Hypothalamus (tissue), 51 donors: ENCODE measurements around the gene C6orf136.

Source experiments
- DNase-seq, 51 donors: peaks; one replicate each; lab custom pipeline; 2025; lab: John Stamatoyannopoulos, UW

Gene C6orf136, protein sequence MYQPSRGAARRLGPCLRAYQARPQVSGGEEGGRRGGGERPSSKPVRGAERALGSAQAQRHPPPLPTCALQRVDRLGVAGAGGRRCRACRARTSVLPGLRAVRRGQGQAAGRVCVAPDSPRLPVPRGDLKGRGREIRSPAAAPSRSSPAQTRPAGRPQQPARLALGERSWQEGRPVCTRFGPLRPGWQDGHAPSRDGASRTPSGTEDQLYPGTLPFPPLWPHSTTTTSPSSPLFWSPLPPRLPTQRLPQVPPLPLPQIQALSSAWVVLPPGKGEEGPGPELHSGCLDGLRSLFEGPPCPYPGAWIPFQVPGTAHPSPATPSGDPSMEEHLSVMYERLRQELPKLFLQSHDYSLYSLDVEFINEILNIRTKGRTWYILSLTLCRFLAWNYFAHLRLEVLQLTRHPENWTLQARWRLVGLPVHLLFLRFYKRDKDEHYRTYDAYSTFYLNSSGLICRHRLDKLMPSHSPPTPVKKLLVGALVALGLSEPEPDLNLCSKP

DNA sequence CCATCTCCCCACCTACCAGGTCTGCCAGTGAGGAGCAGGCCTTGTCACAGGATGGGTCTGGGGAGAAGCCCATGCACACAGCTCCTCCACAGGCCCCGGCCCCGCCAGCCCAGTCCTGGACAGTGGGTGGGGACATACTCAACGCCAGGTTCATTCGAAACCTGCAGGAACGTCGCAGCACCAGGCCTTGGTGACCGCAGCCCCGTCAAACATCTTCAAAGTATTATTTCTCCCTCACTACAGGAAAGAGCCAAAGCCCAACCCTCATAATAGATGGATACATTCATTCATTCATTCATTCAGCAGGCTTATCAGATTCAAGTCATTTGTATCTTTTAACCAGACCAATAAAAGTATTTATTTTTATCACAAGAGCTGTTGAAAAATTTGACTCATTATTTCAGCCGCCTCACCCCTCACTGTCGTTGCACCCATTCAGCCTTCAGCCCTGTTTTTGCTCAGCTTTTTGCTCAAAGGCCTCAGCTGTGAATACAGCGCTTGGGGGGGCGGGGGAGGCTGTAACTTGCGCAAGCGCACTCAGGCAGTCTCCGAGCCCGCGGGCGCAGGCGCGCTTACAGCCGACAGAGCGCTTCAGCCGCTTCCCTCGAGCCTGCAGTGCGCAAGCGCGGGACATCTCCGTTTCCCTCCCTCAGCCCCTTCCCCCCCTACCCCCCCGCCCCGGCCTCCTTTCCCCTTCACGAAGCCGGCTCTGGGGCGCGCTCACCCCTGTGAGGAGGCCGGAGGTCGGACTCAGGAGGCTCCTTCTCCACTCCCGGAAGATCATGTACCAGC, at the start of gene C6orf136:
Gene C6orf136, plus strand, starts transcription at position 684 of the 792 bp plus-strand sequence. Its CDS starts 99 bp downstream, at position 783.
- peak; percentile 68 to 96 (median 88) for DNase-seq

DNA sequence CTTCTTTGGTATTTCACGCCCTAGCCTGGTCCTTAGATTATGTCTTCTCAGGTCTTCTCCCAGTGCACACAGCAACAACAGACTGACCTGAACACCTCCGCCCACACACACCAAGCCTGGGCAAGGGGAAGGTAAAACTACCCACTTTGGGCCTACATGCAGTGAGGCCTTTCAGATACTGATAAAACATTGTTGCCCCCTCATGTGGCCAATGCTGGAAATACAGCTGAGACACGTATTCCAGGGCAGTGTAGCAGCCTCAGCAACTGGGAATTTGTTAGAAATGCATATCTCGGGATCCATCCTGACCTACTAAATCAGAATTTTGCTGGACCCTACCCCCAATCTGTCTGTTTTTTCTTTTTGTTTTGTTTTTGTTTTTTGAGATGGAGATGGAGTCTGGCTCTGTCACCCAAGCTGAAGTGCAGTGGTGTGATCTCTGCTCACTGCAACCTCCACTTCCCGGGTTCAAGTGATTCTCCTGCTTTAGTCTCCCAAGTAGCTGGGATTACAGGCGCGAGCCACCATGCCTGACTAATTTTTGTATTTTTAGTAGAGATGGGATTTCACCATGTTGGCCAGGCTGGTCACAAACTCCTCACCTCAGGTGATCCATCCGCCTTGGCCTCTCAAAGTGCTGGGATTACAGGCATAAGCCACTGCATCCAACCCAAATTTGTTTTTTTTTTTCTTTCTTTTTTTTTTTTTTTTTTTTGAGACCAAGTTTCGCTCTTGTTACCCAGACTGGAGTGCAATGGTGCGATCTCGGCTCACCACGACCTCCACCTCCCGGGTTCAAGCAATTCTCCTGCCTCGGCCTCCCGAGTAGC, 49.4 kb upstream of the C6orf136 start:
- peak in 35 of 51 donors; percentile 1 to 77 (median 36) for DNase-seq

DNA sequence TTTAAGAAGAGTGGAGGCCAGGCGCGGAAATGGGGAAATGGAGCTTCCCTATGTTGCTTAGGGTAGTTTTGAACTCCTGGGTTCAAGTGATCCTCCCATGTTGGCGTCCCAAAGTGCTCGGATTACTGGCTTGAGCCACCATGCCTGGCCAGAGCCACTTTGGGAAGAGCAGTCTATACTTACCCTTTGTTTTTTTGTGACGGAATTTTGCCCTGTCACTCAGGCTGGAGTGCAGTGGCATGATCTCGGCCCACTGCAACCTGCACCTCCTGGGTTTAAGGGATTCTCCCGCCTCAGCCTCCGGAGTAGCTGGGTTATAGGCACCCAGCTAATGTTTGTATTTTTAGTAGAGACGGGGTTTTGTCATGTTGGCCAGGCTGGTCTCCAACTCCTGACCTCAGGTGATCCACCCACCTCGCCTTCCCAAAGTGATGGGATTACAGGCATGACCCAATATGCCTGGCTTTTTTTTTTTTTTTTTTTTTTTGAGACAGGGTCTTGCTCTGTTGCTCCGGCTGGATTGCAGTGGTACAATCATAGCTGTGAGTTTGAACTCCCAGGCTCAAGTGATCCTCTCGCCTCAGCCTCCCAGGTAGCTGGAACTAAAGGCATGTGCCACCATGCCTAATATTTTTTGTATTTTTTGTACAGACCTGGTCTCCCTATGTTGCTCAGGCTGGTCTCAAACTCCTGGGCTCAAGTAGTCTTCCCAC, 47.9 kb upstream of the C6orf136 start:
- DNase-seq: no peak

DNA sequence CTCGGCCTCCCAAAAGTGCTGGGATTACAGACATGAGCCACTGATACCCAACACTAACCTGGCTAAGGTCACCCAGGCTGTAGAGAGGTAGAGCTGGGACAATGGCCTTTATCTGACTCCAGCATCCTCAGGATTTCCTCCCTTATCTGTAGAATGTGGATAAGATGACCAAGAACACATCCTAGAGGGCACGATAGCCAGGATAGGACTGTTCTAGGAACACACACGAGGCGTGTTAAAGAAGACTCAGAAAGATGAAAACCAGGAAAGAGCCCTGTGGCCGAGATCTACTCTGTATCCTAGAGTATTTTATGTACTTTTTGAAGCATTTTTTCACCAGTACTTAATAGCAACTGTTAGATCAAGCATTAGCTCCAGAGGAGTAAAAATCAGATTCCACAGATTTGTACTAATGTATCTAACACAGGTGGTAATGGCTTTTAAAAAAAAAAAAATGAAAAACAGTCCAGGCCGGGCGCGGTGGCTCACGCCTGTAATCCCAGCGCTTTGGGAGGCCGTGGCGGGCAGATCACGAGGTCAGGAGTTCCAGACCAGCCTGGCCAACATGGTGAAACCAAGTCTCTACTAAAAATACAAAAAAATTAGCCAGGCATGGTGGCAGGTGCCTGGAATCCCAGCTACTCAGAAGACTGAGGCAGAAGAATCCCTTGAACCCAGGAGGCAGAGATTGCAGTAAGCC, 47.2 kb upstream of the C6orf136 start:
- DNase-seq: no peak

DNA sequence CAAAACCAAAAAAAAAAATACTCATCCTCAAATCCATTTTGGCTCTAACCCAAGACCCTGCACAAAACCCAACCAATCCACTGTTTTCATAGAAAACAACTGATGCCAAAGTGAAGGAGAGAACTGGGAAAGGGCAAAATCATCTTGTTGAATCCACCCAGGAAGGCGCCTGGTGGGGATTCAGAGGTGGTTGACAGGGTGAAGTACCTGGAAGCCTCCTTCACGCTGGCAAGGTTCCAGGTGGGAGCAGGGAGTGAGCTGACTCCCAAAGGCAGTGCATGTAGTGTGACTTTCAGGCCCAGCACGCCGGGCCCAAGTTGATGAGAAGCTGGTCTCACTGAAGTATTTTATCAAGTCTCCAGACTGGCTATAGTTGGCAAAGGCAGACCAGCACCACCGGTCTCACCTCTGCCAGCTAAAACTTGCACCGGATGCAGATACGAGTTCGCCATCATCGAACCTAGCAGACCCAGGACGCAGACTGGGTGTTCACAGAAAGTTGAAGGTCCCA, 46.4 kb upstream of the C6orf136 start:
- DNase-seq: peak in 3 of 51 donors; percentile 1 to 17 (median 8)

DNA sequence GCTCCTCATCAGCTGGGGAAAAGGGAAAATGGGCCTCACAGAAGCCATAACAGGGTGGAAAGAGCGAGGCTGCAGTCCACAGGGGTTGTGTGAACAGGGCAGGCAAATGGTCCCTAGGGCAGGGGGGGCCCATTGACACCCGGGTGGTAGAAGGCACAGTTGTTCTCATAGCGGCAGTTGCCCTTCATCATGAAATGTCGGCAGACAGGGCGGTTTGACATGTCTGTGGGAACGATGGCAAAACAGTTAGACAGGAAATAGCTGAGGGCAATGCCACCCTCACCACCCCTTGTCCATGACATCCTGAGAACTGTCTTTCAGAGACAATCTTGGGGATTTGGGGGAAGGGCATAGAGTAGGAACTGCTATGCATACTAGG, 45.5 kb upstream of the C6orf136 start:
- DNase-seq: no peak

DNA sequence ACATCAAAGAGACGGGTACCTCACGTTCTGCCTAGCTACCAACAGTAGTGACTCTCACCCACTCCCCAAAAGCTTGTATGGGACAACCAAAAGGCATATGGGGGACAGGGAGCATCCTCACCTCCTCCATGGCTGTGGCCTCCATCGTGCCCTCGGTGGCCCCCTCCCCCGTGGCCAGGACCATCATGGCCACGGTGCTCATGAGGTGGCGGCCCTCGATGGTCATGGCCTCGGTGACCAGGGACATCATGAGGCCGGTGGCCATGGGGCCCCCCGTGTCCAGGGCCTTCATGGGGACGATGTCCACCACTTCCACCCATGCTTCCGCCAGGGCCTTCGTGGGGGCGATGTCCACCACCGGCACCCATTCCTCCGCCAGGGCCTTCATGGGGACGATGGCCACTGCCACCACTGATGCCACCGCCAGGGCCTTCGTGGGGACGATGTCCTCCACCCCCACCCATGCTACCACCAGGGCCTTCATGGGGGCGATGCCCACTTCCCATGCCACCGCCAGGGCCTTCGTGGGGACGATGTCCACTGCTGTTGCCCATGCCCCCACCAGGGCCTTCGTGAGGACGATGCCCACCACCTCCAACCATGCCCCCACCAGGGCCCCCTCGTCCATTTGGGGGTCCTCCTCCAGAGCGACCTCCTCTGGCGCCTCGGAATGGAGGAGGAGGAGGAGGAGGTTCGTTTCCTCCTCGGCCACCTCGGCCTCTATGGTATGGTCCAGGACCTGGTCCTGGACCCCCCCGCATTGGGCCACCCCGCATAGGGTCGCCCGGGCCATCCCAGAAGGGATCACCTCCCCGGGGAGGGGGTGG, 44.9 kb upstream of the C6orf136 start:
- no peak for DNase-seq

DNA sequence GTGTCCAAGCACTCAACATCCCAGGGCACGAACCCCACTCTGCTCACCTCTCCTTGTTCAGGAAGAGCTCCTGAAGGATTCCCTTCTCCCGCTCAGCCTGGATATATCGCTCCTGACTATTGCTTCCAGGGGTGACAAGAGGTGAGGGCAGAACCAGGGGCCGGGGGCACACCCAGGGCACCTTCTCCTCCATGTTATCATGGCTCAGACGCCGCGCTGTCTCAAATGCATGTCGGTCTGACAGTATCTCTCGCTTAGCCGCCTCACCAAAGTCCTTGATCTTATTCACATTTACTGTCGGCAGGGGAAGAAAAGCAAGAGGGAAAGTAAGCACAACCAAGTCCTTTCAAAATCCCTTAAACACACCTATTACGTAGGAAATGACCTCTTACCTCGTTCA, 43.0 kb upstream of the C6orf136 start:
- no peak for DNase-seq

DNA sequence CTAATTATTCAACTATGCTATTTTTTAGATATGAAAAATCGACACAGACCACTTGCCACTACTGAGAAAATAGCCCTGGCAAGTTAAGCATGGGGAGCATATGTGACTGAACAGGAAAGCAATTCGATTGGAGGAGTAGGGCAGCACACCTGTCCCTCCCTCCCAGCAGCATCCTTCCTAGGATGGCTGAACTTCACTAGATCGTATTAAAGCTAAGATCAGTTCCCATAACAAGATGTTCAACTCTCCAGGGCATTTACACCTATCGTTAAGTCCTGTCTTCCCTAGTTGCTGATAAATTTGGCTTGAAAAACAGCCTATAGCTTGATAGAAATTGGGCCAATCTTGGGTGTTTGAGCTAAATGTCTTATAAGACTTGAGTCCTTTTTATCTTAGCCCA, 36.9 kb upstream of the C6orf136 start:
- DNase-seq: no peak

DNA sequence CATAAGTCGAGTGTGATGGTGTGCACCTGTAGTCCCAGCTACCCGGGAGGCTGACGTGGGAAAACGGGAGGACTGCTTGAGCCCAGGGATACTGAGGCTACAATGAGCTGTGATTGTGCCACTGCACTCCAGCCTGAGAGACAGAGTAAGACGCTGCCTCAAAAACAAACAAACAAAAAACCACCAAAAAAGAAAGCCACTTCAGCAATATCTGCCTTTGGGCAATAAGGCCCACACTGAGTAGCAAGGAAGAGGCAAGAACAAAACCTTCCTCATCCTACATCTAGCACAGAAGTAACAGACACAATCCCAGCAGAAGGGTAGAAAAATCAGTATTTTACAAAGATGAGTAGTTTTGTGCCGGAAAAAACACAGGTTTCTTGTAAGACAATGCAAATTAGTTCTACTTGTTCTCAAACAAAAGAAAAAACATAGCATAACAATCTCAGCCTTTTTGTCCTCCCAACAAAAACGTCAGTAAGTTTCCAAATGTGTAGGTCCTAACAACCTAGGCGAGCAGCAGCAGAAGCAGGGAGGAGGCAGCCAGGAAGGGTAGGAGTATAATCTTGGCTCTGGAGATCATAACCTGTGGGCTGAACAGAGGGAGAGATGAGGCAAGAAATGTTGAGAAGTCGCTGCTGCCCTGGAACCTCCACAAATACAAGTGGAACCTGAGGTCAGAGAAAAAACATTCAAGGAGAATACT, 35.6 kb upstream of the C6orf136 start:
- peak in 1 of 51 donors; percentile 5 for DNase-seq

DNA sequence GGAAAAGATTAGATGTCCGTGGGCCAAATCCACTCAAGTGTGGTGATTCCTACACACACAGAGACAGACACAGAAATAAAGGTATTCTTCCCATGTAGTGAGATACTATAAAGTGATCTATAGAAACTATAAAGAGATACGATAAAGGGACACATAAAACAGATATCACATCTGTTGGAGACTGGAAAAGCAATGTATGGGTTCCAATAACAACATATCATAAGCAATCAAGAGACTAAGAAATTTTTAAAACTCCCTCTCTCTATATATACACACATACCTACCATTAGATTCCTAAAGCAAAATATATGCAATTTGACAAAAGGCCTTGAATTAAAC, 35.1 kb upstream of the C6orf136 start:
- no peak for DNase-seq

DNA sequence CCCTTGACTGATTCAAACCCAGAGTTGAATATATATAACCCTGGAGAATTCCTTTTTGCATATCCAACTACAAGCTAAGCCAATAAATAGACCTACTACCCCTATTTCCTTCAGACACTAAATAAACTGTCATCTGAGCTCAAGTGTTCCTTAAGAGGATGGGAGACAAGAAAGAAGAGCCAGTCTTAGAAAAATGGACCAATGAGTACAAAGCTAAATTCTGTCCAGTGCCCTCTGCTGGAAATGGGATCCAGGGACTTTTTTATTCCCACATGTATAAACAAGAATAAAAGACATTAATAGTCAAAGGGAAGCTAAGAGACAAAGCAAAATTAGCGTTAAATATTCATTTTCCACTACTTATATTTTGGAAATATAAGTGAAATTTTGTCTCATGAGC, 34.7 kb upstream of the C6orf136 start:
- DNase-seq: no peak

DNA sequence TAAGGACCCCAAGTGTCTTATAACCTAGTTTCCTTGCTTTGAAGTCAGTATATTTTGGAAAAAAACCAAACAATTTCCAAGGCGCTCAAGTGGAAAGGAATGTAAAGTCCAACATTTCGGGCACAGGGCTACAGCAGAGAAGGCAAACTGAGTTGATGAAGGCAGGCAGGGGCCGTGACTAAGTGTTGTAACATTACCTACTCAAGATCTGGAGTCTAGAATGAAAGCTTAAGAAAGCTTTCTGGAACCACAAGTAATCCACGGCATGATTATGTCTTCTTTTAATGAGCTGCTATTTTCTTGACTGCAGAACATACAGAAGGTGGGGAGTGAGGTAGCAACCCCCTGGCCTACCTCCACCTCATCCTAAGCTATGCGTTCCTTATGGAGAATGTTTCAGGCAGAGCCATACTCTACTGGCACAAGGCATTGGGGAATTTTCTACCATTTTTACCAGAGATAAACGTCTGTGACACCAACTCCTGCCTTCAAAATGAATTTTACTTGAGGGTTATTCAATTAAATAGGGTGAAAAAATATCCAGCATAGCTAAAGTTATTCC, 34.2 kb upstream of the C6orf136 start:
- no peak for DNase-seq

DNA sequence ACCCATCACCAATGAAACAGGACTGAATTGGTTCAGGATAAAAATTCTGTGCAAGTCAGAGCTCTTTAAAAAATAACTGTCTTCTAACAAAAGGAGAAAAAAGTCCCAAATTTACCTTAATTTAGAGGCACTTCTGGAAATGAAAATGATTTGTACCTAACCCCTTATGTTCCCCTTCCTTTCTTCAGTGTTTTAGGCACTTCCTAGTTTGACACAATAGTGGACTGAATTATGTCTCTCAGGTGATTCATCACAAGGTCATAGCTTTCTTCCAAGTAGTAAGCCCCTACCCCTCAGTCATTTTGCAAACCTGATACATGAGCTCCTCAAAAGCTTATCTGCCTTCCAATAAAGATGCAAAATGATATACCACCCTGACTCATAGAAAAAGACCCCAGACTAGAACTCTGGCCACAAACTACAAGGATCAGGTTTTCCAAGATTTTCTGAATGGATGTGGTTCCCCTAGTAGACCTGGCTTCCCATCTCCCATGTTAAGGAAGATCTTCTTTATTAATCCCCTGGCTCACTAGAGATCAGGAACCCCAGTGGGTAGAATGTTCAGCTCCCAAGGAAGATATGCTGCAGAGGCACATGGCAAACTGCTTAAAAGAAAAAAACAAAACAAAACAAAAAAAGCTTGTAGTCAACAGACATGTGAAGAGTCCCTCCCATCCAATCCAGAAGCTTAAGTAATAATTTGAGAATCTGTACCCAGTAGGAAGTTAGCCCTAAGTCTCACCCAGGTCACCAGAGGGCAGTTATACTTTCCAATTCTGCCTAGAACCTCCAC, 33.5 kb upstream of the C6orf136 start:
- DNase-seq: no peak

DNA sequence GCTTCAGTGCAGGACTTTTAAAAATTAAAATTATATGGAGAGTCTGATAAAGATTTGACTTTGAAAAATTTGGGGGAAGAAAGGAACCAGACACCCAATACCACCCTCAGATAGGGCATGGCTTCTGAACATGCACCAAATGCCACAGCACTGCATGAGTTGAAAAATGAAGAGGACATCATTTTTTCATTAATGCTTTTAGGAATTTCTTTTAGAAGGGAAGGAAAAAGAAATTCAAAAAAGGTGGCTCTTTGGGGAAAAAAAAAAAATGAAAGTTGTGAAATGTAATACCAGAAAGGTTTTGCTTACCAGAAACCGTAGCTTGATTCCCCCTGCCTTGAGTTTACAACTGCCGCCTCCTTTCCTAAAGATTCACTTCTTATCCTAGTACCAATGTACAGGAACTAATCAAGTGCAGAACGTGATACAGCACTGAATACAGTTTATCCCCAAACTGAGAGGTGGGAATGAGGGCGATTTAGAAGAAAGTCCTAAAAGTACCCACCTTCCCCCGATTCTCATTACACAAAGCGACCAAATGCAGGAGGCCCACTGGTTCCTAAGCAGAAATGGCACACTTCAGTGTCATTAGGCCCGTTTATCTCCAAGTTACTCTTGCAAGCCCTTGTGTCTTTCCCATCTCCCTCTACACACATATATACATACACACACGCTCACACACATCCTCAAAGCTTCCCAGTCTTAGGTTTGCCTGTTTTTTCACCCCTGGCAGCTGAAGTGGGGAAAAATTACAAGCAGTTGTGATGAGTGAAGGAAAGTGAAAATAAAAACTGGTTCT, 32.7 kb upstream of the C6orf136 start:
- DNase-seq: peak in 5 of 51 donors; percentile 3 to 44 (median 27)

DNA sequence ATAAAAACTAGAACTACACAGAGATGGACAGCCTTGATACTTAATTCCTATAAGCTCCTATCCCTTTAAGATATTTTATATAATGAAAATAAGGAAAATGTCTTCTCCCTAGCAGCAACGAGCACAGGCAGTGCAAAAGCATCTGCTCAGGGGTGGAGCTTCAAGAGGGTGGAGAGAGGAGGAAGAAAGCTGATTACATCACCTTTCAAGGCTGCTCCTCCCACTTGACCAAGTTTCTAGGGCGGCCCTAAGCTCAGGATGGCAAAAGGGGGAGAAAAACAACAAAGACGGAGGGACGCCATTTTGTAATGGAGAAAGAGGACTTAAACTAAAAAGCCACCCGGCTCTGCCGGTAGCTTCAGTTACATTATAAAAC, 32.1 kb upstream of the C6orf136 start:
- peak in 47 of 51 donors; percentile 3 to 94 (median 73) for DNase-seq
